ENCODE measurements around the gene TTL. TPM values are rescaled to one million over a fixed set of nuclear protein-coding genes. Genes with fewer than 3 reads are reported as not detected.

The TTL gene
- total and polyA plus RNA-seq, 2 of the 13 experiments (the other 11 are each of a cell fraction or from before 2014, with no cell fraction given), result 19.0 to 59.8 TPM

DNA sequence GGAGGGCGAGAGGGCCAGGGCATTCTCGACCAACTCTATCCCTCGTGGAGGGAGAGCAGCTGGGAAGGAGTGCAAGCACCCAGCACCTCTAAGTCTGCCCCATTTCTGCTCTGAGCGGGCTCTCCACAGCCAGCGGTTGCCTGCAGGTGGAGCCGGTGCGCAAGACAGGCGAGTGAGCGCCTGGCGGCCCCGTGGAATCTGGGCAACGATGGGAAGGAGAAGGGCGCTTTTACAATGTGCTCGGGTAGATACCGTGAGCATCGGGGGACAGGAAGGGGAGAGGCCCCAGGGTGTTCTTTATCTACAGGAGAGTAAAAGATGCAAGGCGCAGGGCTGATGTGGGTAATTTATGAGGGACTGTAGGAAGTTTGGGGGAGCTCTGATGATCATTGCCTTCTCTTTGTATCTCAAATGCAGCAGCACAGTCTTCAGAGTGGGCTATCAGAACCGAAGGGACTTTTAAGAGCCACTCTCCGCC lies 867 bp upstream of the TTL start (continued):
- TF ChIP-seq TIGD3 (CRISPR knock-in tag; IDR thresholded peaks at IDR 0.05; ENCODE audit: borderline replicate concordance) (no peak), STAT5B (CRISPR knock-in tag; IDR thresholded peaks at IDR 0.05) (no peak), KAT7 (CRISPR knock-in tag; IDR thresholded peaks at IDR 0.05; ENCODE audit: borderline replicate concordance) (no peak), SRSF1 (optimal IDR thresholded peaks at IDR 0.05; ENCODE audit: low read depth, low read length) (no peak), ZNF709 (CRISPR knock-in tag; IDR thresholded peaks at IDR 0.05) (no peak), RCOR2 (CRISPR knock-in tag; IDR thresholded peaks at IDR 0.05) (no peak), ZNF564 (CRISPR knock-in tag; IDR thresholded peaks at IDR 0.05) (no peak), KDM6A (CRISPR knock-in tag; IDR thresholded peaks at IDR 0.05; ENCODE audit: low read depth) (no peak), RAD21 (CRISPR knock-in tag; IDR thresholded peaks at IDR 0.05) (peak; percentile 89), FIP1L1 (IDR thresholded peaks at IDR 0.05; ENCODE audit: borderline replicate concordance, insufficient read depth, low read depth, low read length) (no peak), PHF5A (CRISPR knock-in tag; IDR thresholded peaks at IDR 0.05; ENCODE audit: low read depth, unreplicated experiment) (no peak), ZNF280D (CRISPR knock-in tag; IDR thresholded peaks at IDR 0.05) (no peak; the same call in 1 of the 2 replicates), RBFOX2 (IDR thresholded peaks at IDR 0.05; ENCODE audit: low read depth, low read length) (no peak), FOXP1 (IDR thresholded peaks at IDR 0.05) (no peak), FOXP1 (CRISPR knock-in tag; IDR thresholded peaks at IDR 0.05) (no peak)
- TF ChIP-seq, protein P1, sequence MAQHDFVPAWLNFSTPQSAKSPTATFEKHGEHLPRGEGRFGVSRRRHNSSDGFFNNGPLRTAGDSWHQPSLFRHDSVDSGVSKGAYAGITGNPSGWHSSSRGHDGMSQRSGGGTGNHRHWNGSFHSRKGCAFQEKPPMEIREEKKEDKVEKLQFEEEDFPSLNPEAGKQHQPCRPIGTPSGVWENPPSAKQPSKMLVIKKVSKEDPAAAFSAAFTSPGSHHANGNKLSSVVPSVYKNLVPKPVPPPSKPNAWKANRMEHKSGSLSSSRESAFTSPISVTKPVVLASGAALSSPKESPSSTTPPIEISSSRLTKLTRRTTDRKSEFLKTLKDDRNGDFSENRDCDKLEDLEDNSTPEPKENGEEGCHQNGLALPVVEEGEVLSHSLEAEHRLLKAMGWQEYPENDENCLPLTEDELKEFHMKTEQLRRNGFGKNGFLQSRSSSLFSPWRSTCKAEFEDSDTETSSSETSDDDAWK (CRISPR knock-in tag; IDR thresholded peaks at IDR 0.05), result no peak
- TF ChIP-seq, protein P2, sequence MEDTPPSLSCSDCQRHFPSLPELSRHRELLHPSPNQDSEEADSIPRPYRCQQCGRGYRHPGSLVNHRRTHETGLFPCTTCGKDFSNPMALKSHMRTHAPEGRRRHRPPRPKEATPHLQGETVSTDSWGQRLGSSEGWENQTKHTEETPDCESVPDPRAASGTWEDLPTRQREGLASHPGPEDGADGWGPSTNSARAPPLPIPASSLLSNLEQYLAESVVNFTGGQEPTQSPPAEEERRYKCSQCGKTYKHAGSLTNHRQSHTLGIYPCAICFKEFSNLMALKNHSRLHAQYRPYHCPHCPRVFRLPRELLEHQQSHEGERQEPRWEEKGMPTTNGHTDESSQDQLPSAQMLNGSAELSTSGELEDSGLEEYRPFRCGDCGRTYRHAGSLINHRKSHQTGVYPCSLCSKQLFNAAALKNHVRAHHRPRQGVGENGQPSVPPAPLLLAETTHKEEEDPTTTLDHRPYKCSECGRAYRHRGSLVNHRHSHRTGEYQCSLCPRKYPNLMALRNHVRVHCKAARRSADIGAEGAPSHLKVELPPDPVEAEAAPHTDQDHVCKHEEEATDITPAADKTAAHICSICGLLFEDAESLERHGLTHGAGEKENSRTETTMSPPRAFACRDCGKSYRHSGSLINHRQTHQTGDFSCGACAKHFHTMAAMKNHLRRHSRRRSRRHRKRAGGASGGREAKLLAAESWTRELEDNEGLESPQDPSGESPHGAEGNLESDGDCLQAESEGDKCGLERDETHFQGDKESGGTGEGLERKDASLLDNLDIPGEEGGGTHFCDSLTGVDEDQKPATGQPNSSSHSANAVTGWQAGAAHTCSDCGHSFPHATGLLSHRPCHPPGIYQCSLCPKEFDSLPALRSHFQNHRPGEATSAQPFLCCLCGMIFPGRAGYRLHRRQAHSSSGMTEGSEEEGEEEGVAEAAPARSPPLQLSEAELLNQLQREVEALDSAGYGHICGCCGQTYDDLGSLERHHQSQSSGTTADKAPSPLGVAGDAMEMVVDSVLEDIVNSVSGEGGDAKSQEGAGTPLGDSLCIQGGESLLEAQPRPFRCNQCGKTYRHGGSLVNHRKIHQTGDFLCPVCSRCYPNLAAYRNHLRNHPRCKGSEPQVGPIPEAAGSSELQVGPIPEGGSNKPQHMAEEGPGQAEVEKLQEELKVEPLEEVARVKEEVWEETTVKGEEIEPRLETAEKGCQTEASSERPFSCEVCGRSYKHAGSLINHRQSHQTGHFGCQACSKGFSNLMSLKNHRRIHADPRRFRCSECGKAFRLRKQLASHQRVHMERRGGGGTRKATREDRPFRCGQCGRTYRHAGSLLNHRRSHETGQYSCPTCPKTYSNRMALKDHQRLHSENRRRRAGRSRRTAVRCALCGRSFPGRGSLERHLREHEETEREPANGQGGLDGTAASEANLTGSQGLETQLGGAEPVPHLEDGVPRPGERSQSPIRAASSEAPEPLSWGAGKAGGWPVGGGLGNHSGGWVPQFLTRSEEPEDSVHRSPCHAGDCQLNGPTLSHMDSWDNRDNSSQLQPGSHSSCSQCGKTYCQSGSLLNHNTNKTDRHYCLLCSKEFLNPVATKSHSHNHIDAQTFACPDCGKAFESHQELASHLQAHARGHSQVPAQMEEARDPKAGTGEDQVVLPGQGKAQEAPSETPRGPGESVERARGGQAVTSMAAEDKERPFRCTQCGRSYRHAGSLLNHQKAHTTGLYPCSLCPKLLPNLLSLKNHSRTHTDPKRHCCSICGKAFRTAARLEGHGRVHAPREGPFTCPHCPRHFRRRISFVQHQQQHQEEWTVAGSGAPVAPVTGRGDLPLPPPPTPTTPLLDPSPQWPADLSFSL (CRISPR knock-in tag; IDR thresholded peaks at IDR 0.05), result no peak
